SK-N-SH treated with all-trans-retinoic acid at 6 μM for 48 hours (cell line): ENCODE data around the gene PTPRG.

Source experiments
- ATAC-seq: fragments of 200-7000 bp; cut with Tn5 transposase; 3 replicates; pipeline ENCODE4 v1.9.1; 2020; ENCODE audit warnings: mild to moderate bottlenecking, moderate library complexity
- ARNTL ChIP-seq: fragments of 450-650 bp; formaldehyde crosslinking; IDR thresholded peaks from 2 replicates; pipeline ENCODE4 v1.5.0; 2020; ENCODE audit warnings: low read depth, mild to moderate bottlenecking, moderate library complexity, borderline replicate concordance
- BACH2 ChIP-seq: fragments of 250-450 bp; sonication (Bioruptor Pico); IDR thresholded peaks from 2 replicates; pipeline ENCODE4 v1.9.0; 2021; ENCODE audit warnings: mild to moderate bottlenecking, borderline replicate concordance
- CSDC2 ChIP-seq: fragments of 250-450 bp; sonication (Bioruptor Pico); IDR thresholded peaks from 2 replicates; pipeline ENCODE4 v1.5.0; 2020; ENCODE audit warnings: mild to moderate bottlenecking, moderate library complexity
- ESRRG ChIP-seq: fragments of 250-450 bp; sonication (Bioruptor Pico); IDR thresholded peaks from 2 replicates; pipeline ENCODE4 v1.6.1; 2021; ENCODE audit warnings: mild to moderate bottlenecking
- GLIS3 ChIP-seq: fragments of 250-450 bp; sonication (Bioruptor Pico); IDR thresholded peaks from 2 replicates; pipeline ENCODE4 v1.5.0; 2020; ENCODE audit warnings: mild to moderate bottlenecking, moderate library complexity
- ISL1 ChIP-seq: fragments of 250-450 bp; sonication (Bioruptor Pico); IDR thresholded peaks from 2 replicates; pipeline ENCODE4 v2.1.2; 2022; ENCODE audit warnings: mild to moderate bottlenecking, moderate library complexity
- OSR1 ChIP-seq: fragments of 250-450 bp; sonication (Bioruptor Pico); IDR thresholded peaks from 2 replicates; pipeline ENCODE4 v1.8.0; 2022; ENCODE audit warnings: moderate library complexity, mild to moderate bottlenecking, inconsistent platforms
- PPARA ChIP-seq: fragments of 250-450 bp; sonication (Bioruptor Pico); IDR thresholded peaks from 2 replicates; pipeline ENCODE4 v1.5.0; 2020; ENCODE audit warnings: mild to moderate bottlenecking, borderline replicate concordance
- RARB ChIP-seq: fragments of 250-450 bp; sonication (Bioruptor Pico); IDR thresholded peaks from 2 replicates; pipeline ENCODE4 v1.8.0; 2021; ENCODE audit warnings: mild to moderate bottlenecking, moderate library complexity
- SNAI2 ChIP-seq: fragments of 250-450 bp; sonication (Bioruptor Pico); IDR thresholded peaks from 2 replicates; pipeline ENCODE4 v1.5.0; 2020; ENCODE audit warnings: mild to moderate bottlenecking, moderate library complexity
- TCF4 ChIP-seq: fragments of 250-450 bp; sonication (Bioruptor Pico); IDR thresholded peaks from 2 replicates; pipeline ENCODE4 v1.8.0; 2021; ENCODE audit warnings: mild to moderate bottlenecking, moderate library complexity, borderline replicate concordance
- TOX ChIP-seq: fragments of 250-450 bp; sonication (Bioruptor Pico); IDR thresholded peaks from 2 replicates; pipeline ENCODE4 v1.8.0; 2021; ENCODE audit warnings: mild to moderate bottlenecking, moderate library complexity, borderline replicate concordance
- ZC3H10 ChIP-seq: fragments of 250-450 bp; sonication (Bioruptor Pico); IDR thresholded peaks from 2 replicates; pipeline ENCODE4 v1.5.1; 2021; ENCODE audit warnings: mild to moderate bottlenecking, moderate library complexity
- ZFP3 ChIP-seq: fragments of 250-450 bp; sonication (Bioruptor Pico); IDR thresholded peaks from 2 replicates; pipeline ENCODE4 v1.5.0; 2020; ENCODE audit warnings: mild to moderate bottlenecking, moderate library complexity
- ZFP30 ChIP-seq: fragments of 450-650 bp; formaldehyde crosslinking; IDR thresholded peaks from 2 replicates; pipeline ENCODE4 v1.5.0; 2022; ENCODE audit warnings: mild to moderate bottlenecking, moderate library complexity
- ZNF565 ChIP-seq: fragments of 450-650 bp; formaldehyde crosslinking; conservative IDR thresholded peaks from 2 replicates; pipeline ENCODE4 v1.5.0; 2020; ENCODE audit warnings: low read depth, mild to moderate bottlenecking, moderate library complexity
- ZNF70 ChIP-seq: fragments of 450-650 bp; formaldehyde crosslinking; IDR thresholded peaks from 2 replicates; pipeline ENCODE4 v1.5.0; 2020; ENCODE audit warnings: mild to moderate bottlenecking, moderate library complexity
- ZNF8 ChIP-seq: fragments of 450-650 bp; formaldehyde crosslinking; IDR thresholded peaks from 2 replicates; pipeline ENCODE4 v1.5.0; 2020; ENCODE audit warnings: mild to moderate bottlenecking, moderate library complexity
- TF ChIP-seq, protein P1 (sequence below): fragments of 250-450 bp; sonication (Bioruptor Pico); IDR thresholded peaks from 2 replicates; pipeline ENCODE4 v1.5.0; 2020; ENCODE audit warnings: mild to moderate bottlenecking, moderate library complexity
- TF ChIP-seq, protein P2 (sequence below): fragments of 250-450 bp; sonication (Bioruptor Pico); IDR thresholded peaks from 2 replicates; pipeline ENCODE4 v1.5.1; 2021; ENCODE audit warnings: mild to moderate bottlenecking, moderate library complexity
- TF ChIP-seq, protein P3 (sequence below): fragments of 250-450 bp; sonication (Bioruptor Pico); IDR thresholded peaks from 2 replicates; pipeline ENCODE4 v1.5.1; 2020; ENCODE audit warnings: low read depth, mild to moderate bottlenecking, moderate library complexity
- TF ChIP-seq, protein P4 (sequence below): fragments of 250-450 bp; sonication (Bioruptor Pico); IDR thresholded peaks from 2 replicates; pipeline ENCODE4 v1.8.0; 2021; ENCODE audit warnings: low read depth, mild to moderate bottlenecking, moderate library complexity, borderline replicate concordance

The PTPRG gene

DNA sequence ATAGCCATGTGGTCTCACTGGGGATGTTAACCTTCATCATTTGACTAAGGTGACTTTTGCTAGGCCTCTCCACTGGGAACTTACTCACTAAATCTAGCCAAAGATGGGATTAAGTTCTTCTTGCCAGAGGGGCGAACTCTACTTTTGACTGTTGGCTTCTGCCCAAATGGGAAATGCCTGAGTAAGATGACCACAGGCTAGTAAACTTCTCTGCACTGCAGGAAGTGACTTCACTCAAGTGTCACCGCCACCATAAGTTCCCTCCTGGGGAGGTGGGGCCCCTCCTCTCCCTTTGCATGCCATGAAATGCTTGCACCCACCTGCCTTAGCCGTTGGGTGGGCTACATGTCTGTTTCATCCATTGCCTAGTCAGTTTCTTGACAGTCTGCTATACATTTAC is 423.6 kb downstream of the PTPRG start:
- ATAC-seq, result no peak

DNA sequence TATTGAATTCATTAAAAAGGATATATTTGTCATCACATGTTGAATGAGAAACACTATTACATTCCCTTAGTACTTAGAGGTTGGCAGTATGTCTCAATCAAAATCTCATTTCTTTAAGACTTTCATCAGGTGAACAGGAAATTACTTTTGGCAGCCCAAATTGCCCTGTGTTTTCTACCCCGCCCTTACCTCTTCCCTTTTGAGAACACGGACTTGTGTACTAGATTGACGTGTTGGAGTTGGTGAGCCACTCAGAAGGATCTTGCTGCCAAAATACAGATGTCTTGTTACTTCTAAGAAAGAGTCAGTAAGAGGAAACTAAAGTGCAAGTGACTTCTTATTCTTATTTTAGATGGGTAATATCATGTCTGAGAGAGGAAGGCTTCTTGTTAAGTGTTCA is 425.1 kb downstream of the PTPRG start:
- no peak for ATAC-seq
- no peak for TF ChIP-seq CSDC2 (CRISPR knock-in tag)
- TF ChIP-seq ZFP30 (CRISPR knock-in tag), result no peak
- TF ChIP-seq, protein P1, sequence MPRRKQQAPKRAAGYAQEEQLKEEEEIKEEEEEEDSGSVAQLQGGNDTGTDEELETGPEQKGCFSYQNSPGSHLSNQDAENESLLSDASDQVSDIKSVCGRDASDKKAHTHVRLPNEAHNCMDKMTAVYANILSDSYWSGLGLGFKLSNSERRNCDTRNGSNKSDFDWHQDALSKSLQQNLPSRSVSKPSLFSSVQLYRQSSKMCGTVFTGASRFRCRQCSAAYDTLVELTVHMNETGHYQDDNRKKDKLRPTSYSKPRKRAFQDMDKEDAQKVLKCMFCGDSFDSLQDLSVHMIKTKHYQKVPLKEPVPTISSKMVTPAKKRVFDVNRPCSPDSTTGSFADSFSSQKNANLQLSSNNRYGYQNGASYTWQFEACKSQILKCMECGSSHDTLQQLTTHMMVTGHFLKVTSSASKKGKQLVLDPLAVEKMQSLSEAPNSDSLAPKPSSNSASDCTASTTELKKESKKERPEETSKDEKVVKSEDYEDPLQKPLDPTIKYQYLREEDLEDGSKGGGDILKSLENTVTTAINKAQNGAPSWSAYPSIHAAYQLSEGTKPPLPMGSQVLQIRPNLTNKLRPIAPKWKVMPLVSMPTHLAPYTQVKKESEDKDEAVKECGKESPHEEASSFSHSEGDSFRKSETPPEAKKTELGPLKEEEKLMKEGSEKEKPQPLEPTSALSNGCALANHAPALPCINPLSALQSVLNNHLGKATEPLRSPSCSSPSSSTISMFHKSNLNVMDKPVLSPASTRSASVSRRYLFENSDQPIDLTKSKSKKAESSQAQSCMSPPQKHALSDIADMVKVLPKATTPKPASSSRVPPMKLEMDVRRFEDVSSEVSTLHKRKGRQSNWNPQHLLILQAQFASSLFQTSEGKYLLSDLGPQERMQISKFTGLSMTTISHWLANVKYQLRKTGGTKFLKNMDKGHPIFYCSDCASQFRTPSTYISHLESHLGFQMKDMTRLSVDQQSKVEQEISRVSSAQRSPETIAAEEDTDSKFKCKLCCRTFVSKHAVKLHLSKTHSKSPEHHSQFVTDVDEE, result no peak
- no peak for TF ChIP-seq BACH2 (CRISPR knock-in tag)
- TF ChIP-seq PPARA (CRISPR knock-in tag), result no peak
- TF ChIP-seq, protein P2, sequence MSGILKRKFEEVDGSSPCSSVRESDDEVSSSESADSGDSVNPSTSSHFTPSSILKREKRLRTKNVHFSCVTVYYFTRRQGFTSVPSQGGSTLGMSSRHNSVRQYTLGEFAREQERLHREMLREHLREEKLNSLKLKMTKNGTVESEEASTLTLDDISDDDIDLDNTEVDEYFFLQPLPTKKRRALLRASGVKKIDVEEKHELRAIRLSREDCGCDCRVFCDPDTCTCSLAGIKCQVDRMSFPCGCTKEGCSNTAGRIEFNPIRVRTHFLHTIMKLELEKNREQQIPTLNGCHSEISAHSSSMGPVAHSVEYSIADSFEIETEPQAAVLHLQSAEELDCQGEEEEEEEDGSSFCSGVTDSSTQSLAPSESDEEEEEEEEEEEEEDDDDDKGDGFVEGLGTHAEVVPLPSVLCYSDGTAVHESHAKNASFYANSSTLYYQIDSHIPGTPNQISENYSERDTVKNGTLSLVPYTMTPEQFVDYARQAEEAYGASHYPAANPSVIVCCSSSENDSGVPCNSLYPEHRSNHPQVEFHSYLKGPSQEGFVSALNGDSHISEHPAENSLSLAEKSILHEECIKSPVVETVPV (CRISPR knock-in tag), result no peak
- TF ChIP-seq ISL1, result no peak
- no peak for TF ChIP-seq ARNTL (CRISPR knock-in tag)
- TF ChIP-seq, protein P3, sequence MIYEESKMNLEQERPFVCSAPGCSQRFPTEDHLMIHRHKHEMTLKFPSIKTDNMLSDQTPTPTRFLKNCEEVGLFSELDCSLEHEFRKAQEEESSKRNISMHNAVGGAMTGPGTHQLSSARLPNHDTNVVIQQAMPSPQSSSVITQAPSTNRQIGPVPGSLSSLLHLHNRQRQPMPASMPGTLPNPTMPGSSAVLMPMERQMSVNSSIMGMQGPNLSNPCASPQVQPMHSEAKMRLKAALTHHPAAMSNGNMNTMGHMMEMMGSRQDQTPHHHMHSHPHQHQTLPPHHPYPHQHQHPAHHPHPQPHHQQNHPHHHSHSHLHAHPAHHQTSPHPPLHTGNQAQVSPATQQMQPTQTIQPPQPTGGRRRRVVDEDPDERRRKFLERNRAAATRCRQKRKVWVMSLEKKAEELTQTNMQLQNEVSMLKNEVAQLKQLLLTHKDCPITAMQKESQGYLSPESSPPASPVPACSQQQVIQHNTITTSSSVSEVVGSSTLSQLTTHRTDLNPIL (CRISPR knock-in tag), result no peak
- TF ChIP-seq TOX (CRISPR knock-in tag), result no peak
- no peak for TF ChIP-seq OSR1 (CRISPR knock-in tag)
- TF ChIP-seq SNAI2 (CRISPR knock-in tag), result no peak
- TF ChIP-seq ZC3H10 (CRISPR knock-in tag), result no peak

More for the DNA sequence above, 423.6 kb downstream of the PTPRG start:
- TF ChIP-seq CSDC2 (CRISPR knock-in tag), result no peak

DNA sequence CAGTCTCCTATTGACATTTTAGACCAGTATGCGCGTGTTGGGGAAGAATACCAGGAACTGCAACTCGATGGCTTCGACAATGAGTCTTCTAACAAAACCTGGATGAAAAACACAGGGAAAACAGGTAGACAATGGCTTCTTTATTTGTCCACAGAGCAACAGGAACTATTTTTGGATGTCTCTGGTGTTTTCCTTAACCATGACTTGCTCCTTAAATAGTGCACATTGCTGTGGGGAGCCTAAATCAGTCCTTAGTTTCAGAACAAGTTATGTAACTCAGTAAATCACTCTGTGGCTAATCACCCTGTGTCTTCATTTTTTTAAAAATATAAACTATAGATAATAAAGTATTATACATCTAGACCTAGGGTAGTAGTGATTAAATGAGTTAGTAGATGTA is 428.3 kb downstream of the PTPRG start:
- ATAC-seq, result no peak
- TF ChIP-seq SNAI2 (CRISPR knock-in tag) (no peak), ZFP30 (CRISPR knock-in tag) (no peak), CSDC2 (CRISPR knock-in tag) (no peak), TCF4 (no peak), RARB (CRISPR knock-in tag) (no peak), TOX (CRISPR knock-in tag) (no peak), GLIS3 (CRISPR knock-in tag) (no peak), ESRRG (CRISPR knock-in tag) (no peak), ZFP3 (CRISPR knock-in tag) (no peak), PPARA (CRISPR knock-in tag) (no peak), ZNF70 (CRISPR knock-in tag) (no peak), ZNF8 (CRISPR knock-in tag) (no peak), ZC3H10 (CRISPR knock-in tag) (no peak), BACH2 (CRISPR knock-in tag) (no peak), ISL1 (no peak), ZNF565 (CRISPR knock-in tag) (no peak), ARNTL (CRISPR knock-in tag) (no peak)
- TF ChIP-seq, protein P4, sequence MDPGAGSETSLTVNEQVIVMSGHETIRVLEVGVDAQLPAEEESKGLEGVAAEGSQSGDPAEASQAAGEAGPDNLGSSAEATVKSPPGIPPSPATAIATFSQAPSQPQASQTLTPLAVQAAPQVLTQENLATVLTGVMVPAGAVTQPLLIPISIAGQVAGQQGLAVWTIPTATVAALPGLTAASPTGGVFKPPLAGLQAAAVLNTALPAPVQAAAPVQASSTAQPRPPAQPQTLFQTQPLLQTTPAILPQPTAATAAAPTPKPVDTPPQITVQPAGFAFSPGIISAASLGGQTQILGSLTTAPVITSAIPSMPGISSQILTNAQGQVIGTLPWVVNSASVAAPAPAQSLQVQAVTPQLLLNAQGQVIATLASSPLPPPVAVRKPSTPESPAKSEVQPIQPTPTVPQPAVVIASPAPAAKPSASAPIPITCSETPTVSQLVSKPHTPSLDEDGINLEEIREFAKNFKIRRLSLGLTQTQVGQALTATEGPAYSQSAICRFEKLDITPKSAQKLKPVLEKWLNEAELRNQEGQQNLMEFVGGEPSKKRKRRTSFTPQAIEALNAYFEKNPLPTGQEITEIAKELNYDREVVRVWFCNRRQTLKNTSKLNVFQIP (CRISPR knock-in tag), result no peak
- TF ChIP-seq, protein P2 (CRISPR knock-in tag), result no peak
